ENCODE data around the gene ISYNA1. TPM values are rescaled to one million over a fixed set of nuclear protein-coding genes. Genes with fewer than 3 reads are reported as not detected.

Gene ISYNA1
- total RNA-seq, 1 donor from 2014 or later: 208 TPM

- no peaks in the 10 kb centered on the region for H3K27me3 Mint-ChIP-seq (ENCODE audit: low read depth)
- no peaks in the 10 kb centered on the region for H3K9me3 Mint-ChIP-seq (ENCODE audit: low read depth)
- peaks cover 69% of the 10 kb centered on the region for H3K4me1 Mint-ChIP-seq (ENCODE audit: low read depth)
- H3K36me3 Mint-ChIP-seq (ENCODE audit: low read depth): peaks cover 13% of the 10 kb centered on the region
- no peak for DNase-seq (ENCODE audit: low spot score)
- no peak for TF ChIP-seq CTCF (IDR thresholded peaks at IDR 0.05)
- peak overlapping the region; percentile 98 for H3K27ac Mint-ChIP-seq (ENCODE audit: unreplicated experiment)
- no peak overlapping the region for H3K4me3 Mint-ChIP-seq (ENCODE audit: unreplicated experiment)
Measured at GRCh38 chr19:18461471-18461870, 23.5 kb upstream of the ISYNA1 start.

- H3K36me3 Mint-ChIP-seq (ENCODE audit: low read depth): peaks cover 16% of the 10 kb centered on the region
- no peak overlapping the region for H3K4me3 Mint-ChIP-seq (ENCODE audit: unreplicated experiment)
- DNase-seq (ENCODE audit: low spot score): no peak
- peaks cover 72% of the 10 kb centered on the region for H3K4me1 Mint-ChIP-seq (ENCODE audit: low read depth)
- TF ChIP-seq CTCF (IDR thresholded peaks at IDR 0.05): no peak
- H3K27ac Mint-ChIP-seq (ENCODE audit: unreplicated experiment): peak overlapping the region; percentile 98
- no peaks in the 10 kb centered on the region for H3K9me3 Mint-ChIP-seq (ENCODE audit: low read depth)
- no peaks in the 10 kb centered on the region for H3K27me3 Mint-ChIP-seq (ENCODE audit: low read depth)
Measured at GRCh38 chr19:18460900-18461299, 23.0 kb upstream of the ISYNA1 start.

GRCh38 chr19:18457483-18458331 lies 19.8 kb upstream of the ISYNA1 start:
- DNase-seq (ENCODE audit: low spot score): no peak
- peaks cover 62% of the 10 kb centered on the region for H3K4me1 Mint-ChIP-seq (ENCODE audit: low read depth)
- H3K4me3 Mint-ChIP-seq (ENCODE audit: unreplicated experiment): no peak overlapping the region
- H3K27ac Mint-ChIP-seq (ENCODE audit: unreplicated experiment): peak overlapping the region; percentile 49
- H3K27me3 Mint-ChIP-seq (ENCODE audit: low read depth): no peaks in the 10 kb centered on the region
- peaks cover 13% of the 10 kb centered on the region for H3K36me3 Mint-ChIP-seq (ENCODE audit: low read depth)
- no peaks in the 10 kb centered on the region for H3K9me3 Mint-ChIP-seq (ENCODE audit: low read depth)
- TF ChIP-seq CTCF (IDR thresholded peaks at IDR 0.05): no peak

GRCh38 chr19:18456974-18457373 lies 19.0 kb upstream of the ISYNA1 start:
- H3K4me1 Mint-ChIP-seq (ENCODE audit: low read depth): peaks cover 65% of the 10 kb centered on the region
- no peaks in the 10 kb centered on the region for H3K9me3 Mint-ChIP-seq (ENCODE audit: low read depth)
- H3K27me3 Mint-ChIP-seq (ENCODE audit: low read depth): no peaks in the 10 kb centered on the region
- H3K4me3 Mint-ChIP-seq (ENCODE audit: unreplicated experiment): no peak overlapping the region
- no peak for TF ChIP-seq CTCF (IDR thresholded peaks at IDR 0.05)
- DNase-seq (ENCODE audit: low spot score): no peak
- peaks cover 12% of the 10 kb centered on the region for H3K36me3 Mint-ChIP-seq (ENCODE audit: low read depth)
- H3K27ac Mint-ChIP-seq (ENCODE audit: unreplicated experiment): peak overlapping the region; percentile 49

GRCh38 chr19:18456279-18456678 lies 18.3 kb upstream of the ISYNA1 start:
- Mint-ChIP-seq H3K4me3 (ENCODE audit: unreplicated experiment) (no peak overlapping the region), H3K4me1 (ENCODE audit: low read depth) (peaks cover 58% of the 10 kb centered on the region), H3K27ac (ENCODE audit: unreplicated experiment) (peak overlapping the region; percentile 57), H3K9me3 (ENCODE audit: low read depth) (no peaks in the 10 kb centered on the region), H3K36me3 (ENCODE audit: low read depth) (peaks cover 10% of the 10 kb centered on the region), H3K27me3 (ENCODE audit: low read depth) (no peaks in the 10 kb centered on the region)
- no peak for TF ChIP-seq CTCF (IDR thresholded peaks at IDR 0.05)
- no peak for DNase-seq (ENCODE audit: low spot score)

All from chondrocyte (in vitro differentiated cells).